Endothelial cell (in vitro differentiated cells): ENCODE measurements around the gene RBM18. TPM values are rescaled to one million over a fixed set of nuclear protein-coding genes. Genes with fewer than 3 reads are reported as not detected.

Experiments used
- DNase-seq: peaks from one replicate; pipeline ENCODE4 v3.0.0; 2021; ENCODE audit warnings: low spot score
- H3K27ac Mint-ChIP-seq: one replicate; pipeline ENCODE4 v1.8.0; 2021; ENCODE audit warnings: mixed read lengths, inconsistent platforms; ENCODE audit not compliant: unreplicated experiment
- H3K27me3 Mint-ChIP-seq: one replicate; pipeline ENCODE4 v1.8.0; 2021; ENCODE audit warnings: mild to moderate bottlenecking, moderate library complexity, mixed read lengths, inconsistent platforms; ENCODE audit not compliant: unreplicated experiment
- H3K36me3 Mint-ChIP-seq: one replicate; pipeline ENCODE4 v1.8.0; 2021; ENCODE audit warnings: mild to moderate bottlenecking, low read depth, mixed read lengths, inconsistent platforms; ENCODE audit not compliant: unreplicated experiment
- H3K4me1 Mint-ChIP-seq: one replicate; pipeline ENCODE4 v1.8.0; 2021; ENCODE audit warnings: mild to moderate bottlenecking, mixed read lengths, inconsistent platforms; ENCODE audit not compliant: unreplicated experiment
- H3K4me3 Mint-ChIP-seq: one replicate; pipeline ENCODE4 v1.8.0; 2021; ENCODE audit warnings: mild to moderate bottlenecking, mixed read lengths, inconsistent platforms; ENCODE audit not compliant: unreplicated experiment
- H3K9me3 Mint-ChIP-seq: one replicate; pipeline ENCODE4 v1.8.0; 2021; ENCODE audit warnings: mixed read lengths, inconsistent platforms; ENCODE audit not compliant: unreplicated experiment
- CTCF ChIP-seq: fragments of 200-600 bp; sonication (generic); IDR thresholded peaks from one replicate; pipeline ENCODE4 v1.5.0; 2021; ENCODE audit warnings: antibody characterized with exemption; ENCODE audit not compliant: unreplicated experiment
- total RNA-seq: library from RNA; stranded (reverse); fragmentation: NEBNext Ultra II Directional; extraction: Animal tissue kit (Norgen Biotek cat#: 25700); gene quantifications from one replicate; pipeline ENCODE4 v1.2.1, GENCODE V29; 2021; ENCODE audit not compliant: unreplicated experiment

The RBM18 gene
- total RNA-seq, 1 donor from 2014 or later, result 22.2 TPM

DNA sequence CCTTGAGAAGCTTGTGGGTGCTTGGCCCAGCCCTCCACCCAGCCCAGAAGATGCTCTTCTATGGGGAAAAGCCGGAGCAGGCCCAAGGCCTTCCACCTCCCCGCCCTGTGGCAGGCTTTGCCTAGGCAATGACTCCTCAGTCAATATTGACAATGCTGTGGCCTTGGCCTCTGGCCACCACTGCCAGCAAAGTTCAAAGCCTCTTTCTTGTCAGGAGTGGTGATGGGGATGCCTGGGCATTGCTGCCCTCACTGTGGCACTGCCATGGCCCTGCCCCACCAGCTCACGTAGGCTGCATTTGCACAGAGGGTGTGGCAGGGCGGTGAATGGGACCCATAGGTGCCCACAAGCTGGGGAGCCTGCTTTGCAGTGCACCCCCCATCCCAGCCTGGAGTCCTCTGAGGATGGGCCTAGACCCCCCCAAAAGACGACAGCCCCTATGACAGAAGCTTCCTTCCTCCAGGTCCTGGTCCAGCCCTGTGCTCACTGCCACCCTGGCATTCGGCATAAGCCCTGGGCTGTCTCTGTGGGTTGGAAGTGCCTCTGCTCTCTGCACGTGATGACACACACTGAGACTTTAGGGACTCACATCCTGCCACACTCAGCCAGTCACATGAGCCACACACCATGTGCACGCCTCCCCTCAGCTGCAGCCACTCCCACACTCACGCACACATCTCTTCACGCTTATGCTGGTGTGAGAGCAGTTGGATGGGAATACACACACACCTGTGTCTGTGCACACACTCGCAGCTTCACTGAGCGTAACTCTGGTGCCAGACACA lies 73.9 kb downstream of the RBM18 start:
- no peak for DNase-seq
- H3K4me3 Mint-ChIP-seq, result no peak overlapping the region
- no peaks in the 10 kb centered on the region for H3K36me3 Mint-ChIP-seq
- no peaks in the 10 kb centered on the region for H3K4me1 Mint-ChIP-seq
- TF ChIP-seq CTCF, result no peak
- no peak overlapping the region for H3K27ac Mint-ChIP-seq
- H3K9me3 Mint-ChIP-seq, result no peaks in the 10 kb centered on the region
- peaks cover 2% of the 10 kb centered on the region for H3K27me3 Mint-ChIP-seq

DNA sequence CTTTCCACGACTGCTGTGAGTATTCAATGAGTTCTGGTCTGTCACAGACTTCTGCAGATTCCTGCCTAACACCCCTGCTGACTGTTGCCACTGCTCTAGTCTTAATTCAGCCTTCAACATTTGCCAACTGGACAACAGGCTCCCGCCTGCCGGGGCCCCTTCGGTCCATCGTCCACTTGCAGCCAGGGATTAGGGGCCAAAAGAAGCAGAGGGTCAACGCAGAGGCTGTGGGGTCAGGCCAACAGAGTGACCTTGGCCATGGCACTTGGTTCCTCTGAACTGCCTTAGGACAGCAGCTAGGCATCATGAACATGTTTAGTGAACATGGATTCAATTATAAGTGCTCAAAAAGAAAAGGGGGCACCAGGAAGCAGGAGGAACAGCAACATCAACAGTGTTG lies 76.3 kb downstream of the RBM18 start:
- H3K4me3 Mint-ChIP-seq, result no peak overlapping the region
- peaks cover 3% of the 10 kb centered on the region for H3K4me1 Mint-ChIP-seq
- no peak overlapping the region for H3K27ac Mint-ChIP-seq
- no peak for DNase-seq
- H3K27me3 Mint-ChIP-seq, result peaks cover 2% of the 10 kb centered on the region
- H3K36me3 Mint-ChIP-seq, result no peaks in the 10 kb centered on the region
- H3K9me3 Mint-ChIP-seq, result no peaks in the 10 kb centered on the region
- no peak for TF ChIP-seq CTCF

Other genes starting within 250 kb of the RBM18 start
- 4.0 TPM for gene TTLL11, start 171.5 kb downstream of the RBM18 start, total RNA-seq
- gene NDUFA8, start 105.1 kb downstream of the RBM18 start, total RNA-seq, result 45.2 TPM
- 0.64 TPM for gene MORN5, start 104.9 kb downstream of the RBM18 start, total RNA-seq
- 6.0 TPM for gene LHX6, start 35.9 kb downstream of the RBM18 start, total RNA-seq
- gene MRRF, start within 50 bp of the RBM18 start, total RNA-seq, result 40.3 TPM
- 33.4 TPM for gene PTGS1, start 106.2 kb upstream of the RBM18 start, total RNA-seq
- gene OR1J1, start 213.1 kb upstream of the RBM18 start, total RNA-seq, result not detected
- not detected for gene OR1J2, start 246.0 kb upstream of the RBM18 start, total RNA-seq